Kidney (tissue), 14 donors: Measurements from ENCODE around the gene ADARB2. TPM values are rescaled to one million over a fixed set of nuclear protein-coding genes. Genes with fewer than 3 reads are reported as not detected.

ENCODE experiments used
- DNase-seq, 5 donors: peaks; one replicate each; pipeline ENCODE4 v3.0.0-alpha.2; 2013 to 2020
- FAIRE-seq: peaks from 2 replicates; lab custom pipeline; 2012; peaks lifted over from hg19 to GRCh38; lab: Jason Lieb, UNC
- H3K27ac ChIP-seq, 2 donors: one replicate each; pipeline ENCODE4 v1.7.0; 2013; ENCODE audit warnings: low read depth in 2 of 2, low read length in 2 of 2, inconsistent platforms in 1 of 2
- H3K27me3 ChIP-seq: one replicate; pipeline ENCODE4 v1.7.1; 2013; ENCODE audit warnings: low read length, inconsistent platforms; ENCODE audit not compliant: control insufficient read depth, insufficient read depth
- H3K36me3 ChIP-seq, 3 donors: one replicate each; pipeline versions ENCODE4 v1.7.0 to v1.7.1; 2013; ENCODE audit warnings: low read length in 3 of 3, control low read depth in 1 of 3, inconsistent platforms in 1 of 3; ENCODE audit not compliant: insufficient read depth in 3 of 3, control insufficient read depth in 2 of 3
- H3K4me1 ChIP-seq, 3 donors: one replicate each; pipeline versions ENCODE4 v1.7.0 to v1.7.1; 2013; ENCODE audit warnings: low read length in 3 of 3, inconsistent platforms in 1 of 3, low read depth in 1 of 3; ENCODE audit not compliant: control insufficient read depth in 2 of 3, insufficient read depth in 2 of 3
- H3K4me3 ChIP-seq, 3 donors: one replicate each; pipeline versions ENCODE4 v1.7.0 to v1.8.1; 2013; ENCODE audit warnings: low read length in 3 of 3, control low read depth in 1 of 3, inconsistent platforms in 1 of 3
- H3K9ac ChIP-seq, 3 donors: one replicate each; pipeline versions ENCODE4 v1.7.0 to v1.7.1; 2013; ENCODE audit warnings: low read length in 3 of 3, control low read depth in 1 of 3, inconsistent platforms in 1 of 3
- H3K9me3 ChIP-seq, 3 donors: one replicate each; pipeline versions ENCODE4 v1.7.0 to v1.7.1; 2013; ENCODE audit warnings: low read length in 3 of 3, control low read depth in 1 of 3, inconsistent platforms in 1 of 3; ENCODE audit not compliant: control insufficient read depth in 2 of 3, insufficient read depth in 1 of 3
- intact Hi-C: fragments of 100-400 bp; cut with DNase I; formaldehyde crosslinking; loops from one replicate; pipeline ENCODE4 v1.11.1; 2022
- polyA plus RNA-seq: library from polyadenylated mRNA; stranded (reverse); fragments of 350-450 nt; fragmentation: Illumina TruSeq; extraction: RNeasy Lipid Tissue Mini Kit (QIAGEN cat#74804); gene quantifications from one replicate; pipeline ENCODE4 v1.2.3, GENCODE V29; 2014; ENCODE audit warnings: low read depth, low replicate concordance; ENCODE audit not compliant: insufficient read depth
- total RNA-seq: library from RNA; stranded (reverse); fragmentation: NEBNext Ultra II Directional; extraction: Animal tissue kit (Norgen Biotek cat#: 25700); gene quantifications from one replicate; pipeline ENCODE4 v1.2.1, GENCODE V29; 2021
- TF ChIP-seq, protein P1 (sequence below): IDR thresholded peaks from 3 replicates; pipeline ENCODE4 v1.5.1; 2012; ENCODE audit warnings: mild to moderate bottlenecking, moderate library complexity, borderline replicate concordance; ENCODE audit not compliant: insufficient read depth; ENCODE audit errors: extremely low read depth
- donor health status: control.
- donor health status: control.
- donor health status: control.
- donor health status: control.
- donor health status: control.
- donor health status: DM: yes; HTN: yes; CAD: no.
- donor health status: Normal renal cell carcinoma (clear cell type).

The ADARB2 gene
- total and polyA plus RNA-seq, 2 donors from 2014 or later: 1.0 to 1.3 TPM

DNA sequence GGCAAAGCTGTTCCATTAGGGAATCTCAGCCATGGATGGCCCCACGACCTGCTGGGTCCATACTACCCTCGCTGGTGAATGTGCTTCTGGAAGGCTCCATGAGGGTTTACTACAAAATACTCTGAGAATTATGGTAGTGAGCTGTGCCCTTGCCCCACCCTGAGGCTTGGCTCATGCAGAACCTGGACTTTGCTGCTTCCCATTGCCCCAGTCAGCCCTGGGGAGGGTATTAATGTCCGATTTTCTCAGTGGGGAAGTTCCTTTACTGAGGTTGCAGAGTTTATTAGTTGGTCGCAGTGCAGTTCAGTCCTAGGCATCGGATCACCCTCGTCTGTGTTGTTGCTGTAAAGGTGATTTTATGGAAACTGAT, 371.0 kb downstream of the ADARB2 start:
- no peak for DNase-seq
- H3K36me3 ChIP-seq: no peaks in the 10 kb centered on the region

GRCh38 chr10:1365540-1366321, 371.6 kb downstream of the ADARB2 start:
- no peaks in the 10 kb centered on the region for H3K36me3 ChIP-seq
- H3K9ac ChIP-seq: no peak overlapping the region
- H3K9me3 ChIP-seq: no peaks in the 10 kb centered on the region
- intact Hi-C loops: no loop called here
- TF ChIP-seq, protein P1, sequence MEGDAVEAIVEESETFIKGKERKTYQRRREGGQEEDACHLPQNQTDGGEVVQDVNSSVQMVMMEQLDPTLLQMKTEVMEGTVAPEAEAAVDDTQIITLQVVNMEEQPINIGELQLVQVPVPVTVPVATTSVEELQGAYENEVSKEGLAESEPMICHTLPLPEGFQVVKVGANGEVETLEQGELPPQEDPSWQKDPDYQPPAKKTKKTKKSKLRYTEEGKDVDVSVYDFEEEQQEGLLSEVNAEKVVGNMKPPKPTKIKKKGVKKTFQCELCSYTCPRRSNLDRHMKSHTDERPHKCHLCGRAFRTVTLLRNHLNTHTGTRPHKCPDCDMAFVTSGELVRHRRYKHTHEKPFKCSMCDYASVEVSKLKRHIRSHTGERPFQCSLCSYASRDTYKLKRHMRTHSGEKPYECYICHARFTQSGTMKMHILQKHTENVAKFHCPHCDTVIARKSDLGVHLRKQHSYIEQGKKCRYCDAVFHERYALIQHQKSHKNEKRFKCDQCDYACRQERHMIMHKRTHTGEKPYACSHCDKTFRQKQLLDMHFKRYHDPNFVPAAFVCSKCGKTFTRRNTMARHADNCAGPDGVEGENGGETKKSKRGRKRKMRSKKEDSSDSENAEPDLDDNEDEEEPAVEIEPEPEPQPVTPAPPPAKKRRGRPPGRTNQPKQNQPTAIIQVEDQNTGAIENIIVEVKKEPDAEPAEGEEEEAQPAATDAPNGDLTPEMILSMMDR: no peak
- no peak overlapping the region for H3K27ac ChIP-seq
- H3K27me3 ChIP-seq: no peaks in the 10 kb centered on the region
- H3K4me1 ChIP-seq: no peaks in the 10 kb centered on the region
- DNase-seq (no peak), FAIRE-seq (no peak)
- no peak overlapping the region for H3K4me3 ChIP-seq

More for the DNA sequence above, 371.0 kb downstream of the ADARB2 start:
- Histone ChIP-seq H3K4me1 (no peaks in the 10 kb centered on the region), H3K9ac (no peak overlapping the region), H3K9me3 (no peaks in the 10 kb centered on the region), H3K27me3 (no peaks in the 10 kb centered on the region), H3K27ac (no peak overlapping the region), H3K4me3 (no peak overlapping the region)
- TF ChIP-seq, protein P1: no peak
- FAIRE-seq: no peak
- intact Hi-C loops: no loop called here

DNA sequence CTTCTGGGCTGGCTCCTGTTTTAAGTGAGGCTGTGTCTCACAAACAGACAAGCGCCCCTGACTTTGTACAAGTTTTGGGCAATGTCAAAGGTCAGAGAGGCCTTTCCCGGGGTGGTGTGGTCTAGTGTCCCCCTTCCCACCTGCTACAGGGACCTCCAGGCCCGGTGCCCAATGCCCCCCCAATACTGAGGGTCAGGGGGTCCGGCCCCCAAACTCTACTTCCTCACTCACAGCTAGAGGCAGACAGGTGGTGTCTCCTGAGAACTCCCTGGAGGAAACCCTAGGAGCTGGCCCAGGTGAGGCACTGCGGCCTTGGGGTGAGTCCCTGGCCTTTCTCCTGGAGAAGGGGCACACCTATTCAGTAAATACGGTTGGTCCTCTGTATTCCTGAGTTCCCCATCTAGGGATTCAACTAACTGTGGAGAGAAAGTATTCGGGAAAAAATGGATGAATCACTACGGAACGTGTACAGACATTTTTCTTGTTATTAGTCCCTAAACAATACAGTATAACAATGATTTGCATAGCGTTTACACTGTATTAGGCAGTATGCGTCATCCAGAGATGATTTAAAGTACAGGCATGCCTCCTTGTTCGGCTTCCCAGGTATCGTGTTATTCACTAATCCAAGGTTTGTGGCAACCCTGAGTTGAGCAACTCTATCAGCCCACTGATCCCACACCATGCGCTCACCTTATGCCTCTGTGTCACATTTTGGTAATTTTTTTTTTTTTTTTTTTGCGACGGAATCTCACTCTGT, 373.0 kb downstream of the ADARB2 start:
- TF ChIP-seq, protein P1: no peak

More for the DNA sequence above, 373.0 kb downstream of the ADARB2 start:
- no peak for FAIRE-seq
- no peak for DNase-seq
- H3K9ac ChIP-seq: no peak overlapping the region
- no peak overlapping the region for H3K4me3 ChIP-seq
- no peak overlapping the region for H3K27ac ChIP-seq
- intact Hi-C loops: no loop called here
- H3K36me3 ChIP-seq: no peaks in the 10 kb centered on the region
- H3K27me3 ChIP-seq: no peaks in the 10 kb centered on the region
- no peaks in the 10 kb centered on the region for H3K4me1 ChIP-seq
- H3K9me3 ChIP-seq: no peaks in the 10 kb centered on the region
